K562 (cell line): Measurements from ENCODE around the gene HOXB8. TPM values are rescaled to one million over a fixed set of nuclear protein-coding genes. Genes with fewer than 3 reads are reported as not detected.

Experiments
- ARID2 ChIP-seq: fragments of 450-650 bp; IDR thresholded peaks from 2 replicates; pipeline ENCODE4 v1.6.1; 2017; ENCODE audit warnings: antibody characterized with exemption, mild to moderate bottlenecking
- CC2D1A ChIP-seq: fragments of 450-650 bp; IDR thresholded peaks from 2 replicates; pipeline ENCODE4 v1.6.1; 2017; ENCODE audit warnings: mild to moderate bottlenecking
- ELF1 ChIP-seq: fragments of 200-800 bp; sonication (Bioruptor generic); IDR thresholded peaks from 2 replicates; pipeline ENCODE4 v1.6.1; 2016; ENCODE audit warnings: missing genetic modification characterization, missing compliant biosample characterization
- ELF4 ChIP-seq: fragments of 450-650 bp; formaldehyde crosslinking; IDR thresholded peaks from 2 replicates; pipeline ENCODE4 v1.4.0; 2022; ENCODE audit warnings: missing genetic modification characterization
- FOXK2 ChIP-seq, 2 experiments: fragments of 450-650 bp; IDR thresholded peaks in 1 of 2; conservative IDR thresholded peaks in 1 of 2; 2 replicates each; pipeline ENCODE4 v1.6.1; 2016; ENCODE audit warnings: low read depth in 2 of 2, mild to moderate bottlenecking in 1 of 2
- HDAC2 ChIP-seq: fragments of 450-650 bp; IDR thresholded peaks from 2 replicates; pipeline ENCODE4 v1.6.1; 2016; ENCODE audit warnings: mild to moderate bottlenecking
- HDAC6 ChIP-seq: IDR thresholded peaks from 2 replicates; pipeline ENCODE4 v1.6.1; 2012; ENCODE audit warnings: low read depth, mild to moderate bottlenecking, control low read depth, inconsistent platforms, low read length, moderate library complexity
- KAT7 ChIP-seq: sonication (generic); formaldehyde crosslinking; IDR thresholded peaks from 2 replicates; pipeline ENCODE4 v1.8.0; 2022; ENCODE audit warnings: missing genetic modification reagents, mild to moderate bottlenecking, borderline replicate concordance
- KLF1 ChIP-seq: fragments of 450-650 bp; IDR thresholded peaks from 2 replicates; pipeline ENCODE4 v1.6.1; 2016; ENCODE audit warnings: missing genetic modification characterization, missing compliant biosample characterization
- MCM3 ChIP-seq: fragments of 450-650 bp; IDR thresholded peaks from 2 replicates; pipeline ENCODE4 v1.6.1; 2016
- NR1H2 ChIP-seq: sonication (generic); formaldehyde crosslinking; IDR thresholded peaks from 2 replicates; pipeline ENCODE4 v1.4.0; 2020; ENCODE audit warnings: mild to moderate bottlenecking, missing genetic modification reagents
- POLR2A ChIP-seq: fragments of 450-650 bp; conservative IDR thresholded peaks from 2 replicates; pipeline ENCODE4 v1.6.1; 2016
- SMC3 ChIP-seq: conservative IDR thresholded peaks from 2 replicates; pipeline ENCODE4 v1.6.1; 2011; ENCODE audit warnings: low read depth, low read length, improper control_type of control experiment; ENCODE audit not compliant: insufficient read depth
- SNIP1 ChIP-seq: fragments of 450-650 bp; IDR thresholded peaks from 2 replicates; pipeline ENCODE4 v1.7.1; 2017; ENCODE audit warnings: low read depth, mild to moderate bottlenecking
- TCF3 ChIP-seq: sonication (generic); formaldehyde crosslinking; IDR thresholded peaks from 2 replicates; pipeline ENCODE4 v1.4.0; 2020; ENCODE audit warnings: mild to moderate bottlenecking, missing genetic modification reagents
- YY1 ChIP-seq, 3 experiments: IDR thresholded peaks; 2 replicates each; pipeline ENCODE4 v1.6.1; 2011; ENCODE audit warnings: low read length in 2 of 3, mild to moderate bottlenecking in 2 of 3, moderate library complexity in 2 of 3, borderline replicate concordance in 1 of 3, control low read depth in 1 of 3, low read depth in 1 of 3; ENCODE audit not compliant: insufficient read depth in 3 of 3, insufficient replicate concordance in 2 of 3, control insufficient read depth in 1 of 3, insufficient read length in 1 of 3; ENCODE audit errors: extremely low read depth in 1 of 3
- ZKSCAN3 ChIP-seq: fragments of 250-450 bp; sonication (Bioruptor Pico); IDR thresholded peaks from 2 replicates; pipeline ENCODE4 v1.4.0; 2020
- ZNF121 ChIP-seq: sonication (generic); formaldehyde crosslinking; conservative IDR thresholded peaks from 2 replicates; pipeline ENCODE4 v1.8.0; 2022; ENCODE audit warnings: missing genetic modification reagents
- ZNF140 ChIP-seq: fragments of 250-450 bp; sonication (Bioruptor Pico); IDR thresholded peaks from 2 replicates; pipeline ENCODE4 v1.8.0; 2021; ENCODE audit warnings: moderate library complexity, mild to moderate bottlenecking, inconsistent platforms
- ZNF217 ChIP-seq: sonication (generic); formaldehyde crosslinking; IDR thresholded peaks from 2 replicates; pipeline ENCODE4 v1.8.0; 2022; ENCODE audit warnings: mild to moderate bottlenecking, missing genetic modification reagents
- ZNF282 ChIP-seq: sonication (generic); formaldehyde crosslinking; IDR thresholded peaks from 2 replicates; pipeline ENCODE4 v1.8.1; 2023; ENCODE audit warnings: missing genetic modification reagents
- ZNF3 ChIP-seq: fragments of 250-450 bp; sonication (Bioruptor Pico); IDR thresholded peaks from 2 replicates; pipeline ENCODE4 v1.5.0; 2021; ENCODE audit warnings: mild to moderate bottlenecking, moderate library complexity
- ZNF354B ChIP-seq: fragments of 250-450 bp; sonication (Bioruptor Pico); IDR thresholded peaks from 2 replicates; pipeline ENCODE4 v1.4.0; 2020
- ZNF830 ChIP-seq: fragments of 250-450 bp; sonication (Bioruptor Pico); IDR thresholded peaks from 2 replicates; pipeline ENCODE4 v1.5.0; 2021; ENCODE audit warnings: mild to moderate bottlenecking
- polyA plus RNA-seq, 8 experiments: library from polyadenylated mRNA; depleted of rRNA in 4 of 8; stranded (reverse) in 5 of 8; unstranded in 3 of 8; fragments of >200 nt; fragmentation: Nextera tagmentation in 2 of 8; fragmentation: Illumina TruSeq in 1 of 8; extraction: Ambion mirVana in 2 of 8; extraction: Trizol in 1 of 8; gene quantifications; 2 replicates each; pipeline versions ENCODE4 v1.2.1 to v1.2.3, GENCODE V29; 2011 to 2014; ENCODE audit warnings: inconsistent platforms in 1 of 8, missing spikeins in 1 of 8
- total RNA-seq, 7 experiments: library from RNA; depleted of rRNA in 6 of 7; stranded (reverse); fragments of >200 nt in 6 of 7; fragmentation: Illumina TruSeq in 2 of 7; extraction: Trizol in 2 of 7; gene quantifications; 2 replicates each; pipeline versions ENCODE4 v1.2.1 to v1.2.3, GENCODE V29; 2011 to 2021; ENCODE audit warnings: low replicate concordance in 1 of 7
- TF ChIP-seq, protein P1 (sequence below): sonication (generic); formaldehyde crosslinking; IDR thresholded peaks from 2 replicates; pipeline ENCODE4 v1.8.0; 2022; ENCODE audit warnings: mild to moderate bottlenecking, missing genetic modification reagents
- TF ChIP-seq, protein P2 (sequence below): fragments of 250-450 bp; sonication (Bioruptor Pico); IDR thresholded peaks from 2 replicates; pipeline ENCODE4 v1.9.0; 2021; ENCODE audit warnings: mild to moderate bottlenecking

Gene HOXB8
- total and polyA plus RNA-seq, 9 of the 15 experiments (the other 6 are each of a cell fraction or from before 2014, with no cell fraction given): 0.52 to 23.8 (median 3.6) TPM

DNA sequence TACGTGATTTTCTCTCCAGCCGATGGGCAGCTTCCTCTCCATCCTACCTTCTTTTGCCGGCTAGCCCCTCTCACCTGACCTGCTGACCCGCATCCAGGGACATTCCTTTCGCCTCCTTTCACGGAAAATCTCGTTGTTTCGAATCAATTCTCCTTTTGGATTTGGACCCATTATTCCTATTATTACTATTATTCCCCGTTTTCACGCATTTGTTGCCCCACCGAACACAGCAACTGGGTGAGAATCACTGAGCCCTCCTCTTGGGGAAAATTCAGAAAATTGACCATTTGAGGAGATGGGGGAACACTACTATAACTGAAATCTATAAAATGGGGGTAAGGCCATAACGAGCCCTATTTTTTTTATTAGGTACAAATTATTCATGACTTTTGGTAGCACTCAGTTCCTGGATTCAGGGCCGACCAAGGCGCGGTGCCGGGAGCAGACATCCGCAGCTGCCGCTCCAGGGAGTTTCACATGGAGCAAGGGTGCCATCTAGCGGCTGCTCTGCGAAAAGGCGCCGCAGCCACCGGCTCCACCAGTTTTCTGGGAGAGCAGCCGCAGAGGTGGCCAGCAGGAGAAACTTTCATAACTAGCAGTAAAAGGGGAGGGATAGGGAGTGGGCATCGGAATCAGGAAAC is 3.3 kb upstream of the HOXB8 start (continued):
- no peak for TF ChIP-seq ZNF217 (CRISPR knock-in tag)
- TF ChIP-seq ELF4 (CRISPR knock-in tag): no peak
- no peak for TF ChIP-seq FOXK2 (conservative IDR thresholded peaks at IDR 0.05 in 1 of 2, IDR thresholded peaks at IDR 0.05 in 1 of 2; ENCODE audit: low read depth in 2 of 2)
- peak; percentile 81; the same call in 1 of the 2 replicates for TF ChIP-seq ARID2
- no peak for TF ChIP-seq ZNF830 (CRISPR knock-in tag)
- TF ChIP-seq KAT7 (CRISPR knock-in tag): peak; percentile 61; the same call in 1 of the 2 replicates
- TF ChIP-seq MCM3: no peak
- TF ChIP-seq HDAC6: no peak
- no peak for TF ChIP-seq NR1H2
- TF ChIP-seq SNIP1: no peak
- no peak for TF ChIP-seq KLF1 (tag)
- peak; percentile 90 for TF ChIP-seq SMC3
- TF ChIP-seq YY1 (IDR thresholded peaks at IDR 0.05; ENCODE audit: borderline replicate concordance in 1 of 3, control insufficient read depth in 1 of 3, extremely low read depth in 1 of 3, insufficient read depth in 3 of 3, insufficient read length in 1 of 3, insufficient replicate concordance in 2 of 3, low read depth in 1 of 3, low read length in 2 of 3): no peak
- TF ChIP-seq ZNF354B (CRISPR knock-in tag): no peak
- TF ChIP-seq ZNF3 (CRISPR knock-in tag): no peak
- peak; percentile 66 for TF ChIP-seq ELF1 (tag)
- peak; percentile 43; the same call in 1 of the 2 replicates for TF ChIP-seq POLR2A
- TF ChIP-seq, protein P1, sequence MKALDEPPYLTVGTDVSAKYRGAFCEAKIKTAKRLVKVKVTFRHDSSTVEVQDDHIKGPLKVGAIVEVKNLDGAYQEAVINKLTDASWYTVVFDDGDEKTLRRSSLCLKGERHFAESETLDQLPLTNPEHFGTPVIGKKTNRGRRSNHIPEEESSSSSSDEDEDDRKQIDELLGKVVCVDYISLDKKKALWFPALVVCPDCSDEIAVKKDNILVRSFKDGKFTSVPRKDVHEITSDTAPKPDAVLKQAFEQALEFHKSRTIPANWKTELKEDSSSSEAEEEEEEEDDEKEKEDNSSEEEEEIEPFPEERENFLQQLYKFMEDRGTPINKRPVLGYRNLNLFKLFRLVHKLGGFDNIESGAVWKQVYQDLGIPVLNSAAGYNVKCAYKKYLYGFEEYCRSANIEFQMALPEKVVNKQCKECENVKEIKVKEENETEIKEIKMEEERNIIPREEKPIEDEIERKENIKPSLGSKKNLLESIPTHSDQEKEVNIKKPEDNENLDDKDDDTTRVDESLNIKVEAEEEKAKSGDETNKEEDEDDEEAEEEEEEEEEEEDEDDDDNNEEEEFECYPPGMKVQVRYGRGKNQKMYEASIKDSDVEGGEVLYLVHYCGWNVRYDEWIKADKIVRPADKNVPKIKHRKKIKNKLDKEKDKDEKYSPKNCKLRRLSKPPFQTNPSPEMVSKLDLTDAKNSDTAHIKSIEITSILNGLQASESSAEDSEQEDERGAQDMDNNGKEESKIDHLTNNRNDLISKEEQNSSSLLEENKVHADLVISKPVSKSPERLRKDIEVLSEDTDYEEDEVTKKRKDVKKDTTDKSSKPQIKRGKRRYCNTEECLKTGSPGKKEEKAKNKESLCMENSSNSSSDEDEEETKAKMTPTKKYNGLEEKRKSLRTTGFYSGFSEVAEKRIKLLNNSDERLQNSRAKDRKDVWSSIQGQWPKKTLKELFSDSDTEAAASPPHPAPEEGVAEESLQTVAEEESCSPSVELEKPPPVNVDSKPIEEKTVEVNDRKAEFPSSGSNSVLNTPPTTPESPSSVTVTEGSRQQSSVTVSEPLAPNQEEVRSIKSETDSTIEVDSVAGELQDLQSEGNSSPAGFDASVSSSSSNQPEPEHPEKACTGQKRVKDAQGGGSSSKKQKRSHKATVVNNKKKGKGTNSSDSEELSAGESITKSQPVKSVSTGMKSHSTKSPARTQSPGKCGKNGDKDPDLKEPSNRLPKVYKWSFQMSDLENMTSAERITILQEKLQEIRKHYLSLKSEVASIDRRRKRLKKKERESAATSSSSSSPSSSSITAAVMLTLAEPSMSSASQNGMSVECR (CRISPR knock-in tag): no peak
- TF ChIP-seq, protein P2, sequence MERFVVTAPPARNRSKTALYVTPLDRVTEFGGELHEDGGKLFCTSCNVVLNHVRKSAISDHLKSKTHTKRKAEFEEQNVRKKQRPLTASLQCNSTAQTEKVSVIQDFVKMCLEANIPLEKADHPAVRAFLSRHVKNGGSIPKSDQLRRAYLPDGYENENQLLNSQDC (CRISPR knock-in tag): no peak
- no peak for TF ChIP-seq ZNF121
- no peak for TF ChIP-seq TCF3 (CRISPR knock-in tag)
- no peak for TF ChIP-seq ZKSCAN3
- TF ChIP-seq CC2D1A: peak; percentile 72
- no peak for TF ChIP-seq HDAC2
- no peak for TF ChIP-seq ZNF140 (CRISPR knock-in tag)
- TF ChIP-seq ZNF282 (CRISPR knock-in tag): no peak
